GM21423 (cell line): ENCODE data around the gene ZXDC.

ENCODE experiments used
- ATAC-seq: cut with Tn5 transposase; IDR thresholded peaks from one replicate; pipeline ENCODE4 v1.9.1; 2021; ENCODE audit warnings: mild to moderate bottlenecking, moderate library complexity; ENCODE audit not compliant: unreplicated experiment

ZXDC gene, protein sequence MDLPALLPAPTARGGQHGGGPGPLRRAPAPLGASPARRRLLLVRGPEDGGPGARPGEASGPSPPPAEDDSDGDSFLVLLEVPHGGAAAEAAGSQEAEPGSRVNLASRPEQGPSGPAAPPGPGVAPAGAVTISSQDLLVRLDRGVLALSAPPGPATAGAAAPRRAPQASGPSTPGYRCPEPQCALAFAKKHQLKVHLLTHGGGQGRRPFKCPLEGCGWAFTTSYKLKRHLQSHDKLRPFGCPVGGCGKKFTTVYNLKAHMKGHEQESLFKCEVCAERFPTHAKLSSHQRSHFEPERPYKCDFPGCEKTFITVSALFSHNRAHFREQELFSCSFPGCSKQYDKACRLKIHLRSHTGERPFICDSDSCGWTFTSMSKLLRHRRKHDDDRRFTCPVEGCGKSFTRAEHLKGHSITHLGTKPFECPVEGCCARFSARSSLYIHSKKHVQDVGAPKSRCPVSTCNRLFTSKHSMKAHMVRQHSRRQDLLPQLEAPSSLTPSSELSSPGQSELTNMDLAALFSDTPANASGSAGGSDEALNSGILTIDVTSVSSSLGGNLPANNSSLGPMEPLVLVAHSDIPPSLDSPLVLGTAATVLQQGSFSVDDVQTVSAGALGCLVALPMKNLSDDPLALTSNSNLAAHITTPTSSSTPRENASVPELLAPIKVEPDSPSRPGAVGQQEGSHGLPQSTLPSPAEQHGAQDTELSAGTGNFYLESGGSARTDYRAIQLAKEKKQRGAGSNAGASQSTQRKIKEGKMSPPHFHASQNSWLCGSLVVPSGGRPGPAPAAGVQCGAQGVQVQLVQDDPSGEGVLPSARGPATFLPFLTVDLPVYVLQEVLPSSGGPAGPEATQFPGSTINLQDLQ

GRCh38 chr3:126475413-126476114, at the start of gene ZXDC:
Gene ZXDC, minus strand, starts transcription at chr3:126475891. Its CDS starts 26 bp downstream, at chr3:126475865.
- peak; percentile 82 for ATAC-seq

DNA sequence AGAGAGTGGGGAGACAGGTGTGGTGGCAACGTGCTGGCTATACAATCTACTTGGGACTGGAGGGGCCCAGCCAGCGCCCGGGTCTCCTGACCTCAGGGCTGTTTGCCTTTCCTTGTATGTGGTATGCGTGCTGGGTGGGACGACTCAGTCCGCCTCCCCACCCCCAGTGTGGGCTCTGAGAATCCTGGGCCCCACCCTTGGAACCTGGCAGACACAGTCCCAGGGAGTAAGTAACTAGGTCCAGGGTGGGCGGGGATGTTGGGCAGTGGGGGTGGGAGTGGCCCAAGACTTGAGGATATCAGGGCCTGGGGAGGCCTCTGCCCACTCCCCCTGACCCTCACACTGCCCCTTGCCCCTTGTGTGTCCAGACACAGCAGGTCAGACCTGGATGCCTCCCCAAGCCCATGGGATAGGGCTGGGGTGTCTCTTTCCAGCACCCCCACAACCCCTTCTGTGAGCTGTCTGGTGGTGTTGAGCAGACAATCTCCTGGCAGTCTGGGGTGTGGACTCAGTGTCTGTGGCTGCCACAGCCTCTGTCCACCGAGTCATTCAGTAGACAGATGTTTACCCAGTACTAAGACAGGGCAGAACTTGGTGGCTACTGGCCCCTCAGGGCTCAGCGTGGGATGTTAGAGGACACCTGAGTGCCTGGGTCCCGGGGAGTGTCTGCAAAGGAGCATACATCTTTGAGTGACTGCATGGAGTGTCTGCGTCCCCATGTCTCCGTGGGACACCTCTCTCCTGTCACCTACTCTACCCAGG, 49.6 kb upstream of the ZXDC start:
- no peak for ATAC-seq

- ATAC-seq = no peak
Observed at GRCh38 chr3:126524429-126524988, 48.8 kb upstream of the ZXDC start.

- no peak for ATAC-seq
Observed at GRCh38 chr3:126523745-126524428, 48.2 kb upstream of the ZXDC start, which contains the start of gene CHST13. Gene CHST13, plus strand, starts transcription at chr3:126524155. Its CDS starts 178 bp downstream, at chr3:126524333.

GRCh38 chr3:126522363-126522788, 46.7 kb upstream of the ZXDC start:
- ATAC-seq = no peak

GRCh38 chr3:126521122-126521891, 45.6 kb upstream of the ZXDC start:
- no peak for ATAC-seq

DNA sequence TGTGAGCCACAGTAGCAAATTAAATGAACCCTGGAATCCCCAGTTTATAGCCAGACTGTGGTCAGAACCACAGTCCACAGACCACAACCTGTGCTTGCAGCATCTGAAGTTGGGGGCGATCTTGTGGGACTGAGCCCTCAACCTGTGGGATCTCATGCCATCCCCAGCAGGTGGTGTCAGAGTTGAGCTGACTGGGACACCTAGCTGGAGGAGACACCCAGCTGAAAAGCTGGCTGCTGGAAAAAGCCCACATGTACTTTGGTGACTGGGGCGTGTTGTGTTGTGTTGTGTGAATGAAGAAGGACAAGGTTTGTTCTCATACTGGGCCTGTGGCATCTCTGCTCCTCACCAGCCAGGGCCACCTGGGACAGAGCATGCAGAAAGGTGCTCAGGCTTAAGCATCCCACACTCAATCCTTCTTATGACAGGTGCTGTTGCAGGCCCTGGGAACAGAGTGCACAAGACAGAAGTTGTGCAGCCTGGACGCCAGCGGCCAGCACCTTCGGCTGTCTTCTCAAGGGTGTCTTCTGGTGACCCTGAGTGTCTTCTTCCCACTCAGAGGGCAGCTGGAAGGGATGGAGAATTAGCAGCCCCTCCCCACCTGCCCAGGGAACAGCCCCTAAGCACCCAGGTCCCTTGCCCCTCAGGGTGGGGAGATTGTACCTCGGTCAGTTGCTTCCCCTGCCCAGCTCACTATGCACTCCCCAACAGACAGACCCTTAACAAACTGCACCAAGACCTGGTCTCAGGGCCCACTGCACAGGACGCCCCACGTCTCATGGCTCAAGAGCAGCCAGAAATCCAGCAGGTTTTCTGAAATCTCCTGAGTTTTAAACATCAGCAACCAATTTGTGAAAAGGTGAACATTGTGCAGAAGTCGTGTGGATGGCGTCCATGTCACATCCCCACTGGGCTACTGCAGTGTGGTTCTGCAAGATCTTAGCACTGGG, 44.1 kb upstream of the ZXDC start:
- ATAC-seq = no peak

- no peak for ATAC-seq
Observed at GRCh38 chr3:126518779-126519177, 43.1 kb upstream of the ZXDC start.

DNA sequence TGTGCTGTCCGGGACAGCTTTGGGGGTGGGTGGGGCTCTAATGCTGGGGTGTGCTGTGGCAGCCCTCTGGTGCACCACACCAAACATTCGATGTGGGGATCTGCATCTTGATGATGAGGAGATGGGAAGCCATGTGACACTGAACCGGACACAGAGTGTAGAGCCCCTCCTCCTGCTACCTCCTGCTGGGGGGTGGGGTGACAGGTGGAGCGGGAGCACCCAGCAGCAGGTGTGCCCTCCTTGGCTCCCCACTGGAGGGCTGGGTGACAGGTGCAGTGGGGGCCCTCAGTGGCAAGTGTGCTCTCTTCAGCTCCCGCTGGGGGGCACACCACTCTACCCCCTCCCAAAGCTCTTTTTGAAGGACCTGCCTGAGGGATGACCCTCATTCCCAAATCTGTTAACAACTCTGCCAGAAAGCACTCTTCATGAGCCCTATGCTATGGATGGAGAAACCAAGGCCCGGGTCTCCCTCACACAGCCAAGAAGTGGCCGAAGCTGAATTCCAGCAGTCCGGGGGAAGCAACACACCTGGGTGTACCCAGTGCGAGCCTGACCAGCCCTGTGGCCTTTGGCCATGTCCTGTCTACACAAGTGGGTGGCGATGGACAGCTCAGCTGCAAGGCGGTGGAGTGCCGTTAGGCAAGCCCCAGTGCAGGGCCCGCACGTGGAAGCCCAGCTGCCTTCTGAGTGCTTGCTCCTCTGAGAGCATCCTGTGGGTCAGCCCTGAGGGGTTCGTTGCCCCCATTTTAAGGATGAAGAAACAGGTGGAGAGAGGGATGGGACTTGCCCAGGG, 42.5 kb upstream of the ZXDC start:
- no peak for ATAC-seq

DNA sequence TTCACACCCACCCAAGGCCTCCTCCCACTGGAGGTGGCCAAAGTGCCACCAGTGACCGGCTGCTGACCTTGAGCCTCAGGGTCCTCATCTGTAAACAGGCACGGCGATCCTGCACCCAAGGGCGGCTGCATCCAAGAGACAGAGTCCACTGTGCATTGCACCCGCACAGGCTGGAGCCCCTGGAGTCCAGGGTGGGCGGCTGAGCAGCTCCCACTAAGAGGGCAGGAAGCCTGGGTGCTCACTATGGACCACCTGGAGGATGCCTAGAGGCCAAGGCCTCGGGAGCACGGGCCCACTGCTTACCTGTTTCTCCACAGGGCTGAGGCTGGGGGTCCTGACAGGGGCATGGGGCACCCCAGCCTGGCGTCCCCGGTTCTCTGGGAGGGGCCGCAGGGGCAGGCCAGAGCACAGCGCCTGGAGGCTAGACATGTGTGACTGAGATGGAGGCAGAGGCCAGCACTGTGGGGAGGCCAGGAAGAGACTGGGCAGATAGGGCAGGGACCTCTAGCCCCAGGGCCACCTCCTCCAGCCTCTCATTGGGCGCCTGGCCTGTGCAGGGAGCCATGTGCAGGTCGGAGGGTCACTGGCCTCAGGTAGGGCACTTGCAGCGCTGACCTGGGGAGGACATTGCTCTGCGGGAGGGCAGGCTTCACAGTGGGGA, 41.7 kb upstream of the ZXDC start, which contains the start of gene UROC1:
TSS of gene UROC1 (minus strand) at position 483 of the 661 bp plus-strand sequence. CDS start at position 429, 54 bp downstream.
- ATAC-seq = no peak

- no peak for ATAC-seq
Observed at GRCh38 chr3:126516936-126517290, 41.2 kb upstream of the ZXDC start.

DNA sequence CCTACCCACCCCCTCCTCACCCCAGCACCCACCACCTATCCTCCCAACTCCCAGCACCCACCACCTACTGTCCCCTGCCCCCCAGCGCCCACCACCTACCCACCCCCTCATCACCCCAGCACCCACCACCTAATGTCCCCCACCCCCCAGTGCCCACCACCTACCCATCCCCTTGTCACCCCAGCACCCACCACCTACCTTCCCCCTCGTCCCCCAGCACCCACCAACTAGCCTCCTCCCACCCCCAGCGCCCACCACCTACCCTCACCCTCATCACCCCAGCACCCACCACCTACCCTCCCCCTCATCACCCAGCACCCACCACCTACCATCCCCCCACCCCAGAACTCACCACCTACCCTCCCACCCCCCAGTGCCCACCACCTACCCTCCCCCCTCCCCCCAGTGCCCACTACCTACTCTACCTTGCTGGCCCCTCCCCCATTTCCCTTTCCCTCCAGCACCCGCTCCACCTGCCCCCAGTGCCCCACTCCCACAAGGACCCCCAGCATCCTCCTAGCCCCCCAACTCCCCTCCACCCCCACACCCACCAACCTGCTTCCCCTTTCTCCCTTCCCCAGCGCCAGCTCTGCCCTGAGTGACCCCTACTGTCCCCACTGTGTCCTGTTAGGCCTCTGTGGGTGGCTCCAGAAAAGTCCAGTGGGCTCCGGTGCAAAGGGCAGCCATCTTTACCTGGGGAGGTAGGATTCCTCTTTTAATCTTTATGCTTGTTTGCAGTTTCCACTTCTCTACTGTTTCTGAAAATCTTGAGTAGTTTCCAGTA, 40.7 kb upstream of the ZXDC start:
- no peak for ATAC-seq

DNA sequence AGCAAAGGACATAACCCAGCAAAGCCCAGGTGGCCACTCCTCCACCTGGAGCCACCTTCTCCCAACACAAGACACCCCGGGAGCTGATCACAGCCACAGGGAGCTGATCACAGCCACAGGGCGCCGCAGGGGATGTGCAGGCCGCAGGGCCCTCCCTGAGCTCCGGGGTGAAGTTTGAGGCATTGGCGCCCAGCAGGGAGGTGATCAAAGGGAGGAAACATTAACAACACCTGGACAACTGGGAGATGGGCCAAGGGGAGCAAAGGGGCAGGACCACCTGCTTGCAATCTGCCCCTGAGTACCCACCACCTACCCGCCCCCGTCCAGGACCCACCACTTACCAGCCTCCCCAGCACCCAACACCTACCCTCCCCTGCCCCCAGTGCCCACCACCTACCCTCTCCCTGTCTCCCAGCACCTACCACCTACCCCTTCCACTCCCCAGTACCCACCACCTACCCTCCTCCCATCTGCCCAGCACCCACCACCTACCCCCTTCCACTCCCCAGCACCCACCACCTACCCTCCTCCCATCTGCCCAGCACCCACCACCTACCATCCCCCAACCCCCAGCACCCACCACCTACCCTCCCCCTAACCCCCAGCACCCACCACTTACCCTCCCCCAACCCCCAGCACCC, 39.5 kb upstream of the ZXDC start:
- ATAC-seq = no peak

DNA sequence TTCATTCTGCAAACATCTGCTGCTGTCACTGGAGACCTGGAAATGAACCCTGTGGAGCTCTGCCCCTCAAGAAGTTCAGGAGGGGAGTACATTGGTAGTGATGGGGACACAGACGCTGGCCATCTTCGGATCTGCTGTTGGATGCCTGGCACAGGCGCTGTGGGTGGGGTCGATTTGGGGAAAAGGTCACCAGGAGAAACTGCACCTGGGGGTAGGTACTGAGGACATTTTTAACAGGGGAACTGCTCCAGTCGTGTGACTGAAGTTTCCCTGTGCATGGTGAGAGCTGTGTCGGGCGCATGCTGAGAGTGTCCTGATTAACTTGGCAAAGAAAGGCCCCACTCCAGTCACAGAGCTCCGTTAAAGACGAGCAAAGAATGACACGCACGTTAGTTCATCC, 38.5 kb upstream of the ZXDC start:
- no peak for ATAC-seq
